ENCODE data around the gene GAS1. TPM values are rescaled to one million over a fixed set of nuclear protein-coding genes. Genes with fewer than 3 reads are reported as not detected.

The GAS1 gene
- total and polyA plus RNA-seq, 4 donors, result 0.46 to 7.4 (median 1.1) TPM

DNA sequence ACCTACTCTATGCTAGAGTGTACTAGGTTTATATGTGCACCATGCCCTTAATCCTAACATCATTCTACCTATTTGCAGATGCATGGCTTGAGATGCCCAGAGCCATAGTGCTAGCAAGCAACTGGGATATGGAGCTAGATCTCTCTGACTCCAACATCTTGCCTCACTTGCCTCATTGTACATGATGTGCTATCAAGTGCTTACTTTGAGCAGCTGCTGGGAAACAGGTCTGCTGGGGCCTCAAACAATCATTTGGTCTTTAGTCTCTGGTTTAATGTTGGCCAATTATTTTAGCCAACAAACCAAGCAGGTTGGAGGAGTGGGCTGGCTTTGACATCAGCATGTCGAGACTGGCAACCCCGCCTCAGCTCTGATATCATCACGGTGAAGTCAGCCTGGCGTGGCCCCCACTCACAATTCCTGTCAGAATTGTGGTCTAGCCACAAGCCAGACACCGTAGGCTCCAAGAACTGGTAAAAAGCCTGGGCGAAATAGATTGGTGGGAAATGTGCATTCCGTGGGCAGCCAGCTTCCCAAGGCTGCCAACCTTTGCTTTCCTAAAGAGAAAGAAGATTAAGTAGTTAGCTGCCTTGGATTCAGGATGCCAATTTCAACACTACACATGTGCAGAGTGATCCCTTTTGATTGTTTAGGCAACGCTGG, 21.1 kb upstream of the GAS1 start:
- Histone ChIP-seq H3K4me1 (ENCODE audit: control insufficient read depth in 4 of 4, insufficient read depth in 4 of 4, low read length in 3 of 4) (no peaks in the 10 kb centered on the region), H3K27me3 (ENCODE audit: control insufficient read depth in 4 of 4, insufficient read depth in 4 of 4, low read length in 3 of 4) (peaks cover 0 to 5% (median 0%) of the 10 kb centered on the region in 4 donors), H3K9ac (ENCODE audit: low read depth in 1 of 2, low read length in 2 of 2) (no peak overlapping the region), H3K27ac (ENCODE audit: low read depth in 1 of 2, low read length in 2 of 2) (no peak overlapping the region), H3K36me3 (ENCODE audit: control insufficient read depth in 4 of 4, insufficient read depth in 3 of 4, low read depth in 1 of 4, low read length in 3 of 4) (no peaks in the 10 kb centered on the region), H3K4me3 (ENCODE audit: low read depth in 1 of 3, low read length in 3 of 3) (no peak overlapping the region), H3K9me3 (ENCODE audit: control insufficient read depth in 4 of 4, low read length in 3 of 4) (no peaks in the 10 kb centered on the region)
- WGBS, result 75% methylated on average over 8 of the region's 8 CpGs
- DNase-seq (ENCODE audit: low spot score), result no peak
- TF ChIP-seq RAD21 (IDR thresholded peaks at IDR 0.05) (no peak), FOXA2 (IDR thresholded peaks at IDR 0.05) (no peak), HNF4G (IDR thresholded peaks at IDR 0.05) (no peak), EGR1 (IDR thresholded peaks at IDR 0.05; ENCODE audit: low read depth in 2 of 2) (no peak), FOXA1 (IDR thresholded peaks at IDR 0.05) (no peak), YY1 (IDR thresholded peaks at IDR 0.05) (no peak), RXRA (IDR thresholded peaks at IDR 0.05) (no peak), GABPA (IDR thresholded peaks at IDR 0.05 in 1 of 2, conservative IDR thresholded peaks at IDR 0.05 in 1 of 2) (no peak), HNF4A (conservative IDR thresholded peaks at IDR 0.05) (no peak), NR2F2 (IDR thresholded peaks at IDR 0.05) (no peak), JUND (IDR thresholded peaks at IDR 0.05) (no peak), TAF1 (conservative IDR thresholded peaks at IDR 0.05) (no peak)
- TF ChIP-seq, protein P1, sequence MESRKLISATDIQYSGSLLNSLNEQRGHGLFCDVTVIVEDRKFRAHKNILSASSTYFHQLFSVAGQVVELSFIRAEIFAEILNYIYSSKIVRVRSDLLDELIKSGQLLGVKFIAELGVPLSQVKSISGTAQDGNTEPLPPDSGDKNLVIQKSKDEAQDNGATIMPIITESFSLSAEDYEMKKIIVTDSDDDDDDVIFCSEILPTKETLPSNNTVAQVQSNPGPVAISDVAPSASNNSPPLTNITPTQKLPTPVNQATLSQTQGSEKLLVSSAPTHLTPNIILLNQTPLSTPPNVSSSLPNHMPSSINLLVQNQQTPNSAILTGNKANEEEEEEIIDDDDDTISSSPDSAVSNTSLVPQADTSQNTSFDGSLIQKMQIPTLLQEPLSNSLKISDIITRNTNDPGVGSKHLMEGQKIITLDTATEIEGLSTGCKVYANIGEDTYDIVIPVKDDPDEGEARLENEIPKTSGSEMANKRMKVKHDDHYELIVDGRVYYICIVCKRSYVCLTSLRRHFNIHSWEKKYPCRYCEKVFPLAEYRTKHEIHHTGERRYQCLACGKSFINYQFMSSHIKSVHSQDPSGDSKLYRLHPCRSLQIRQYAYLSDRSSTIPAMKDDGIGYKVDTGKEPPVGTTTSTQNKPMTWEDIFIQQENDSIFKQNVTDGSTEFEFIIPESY (IDR thresholded peaks at IDR 0.05), result no peak
- TF ChIP-seq, protein P2, sequence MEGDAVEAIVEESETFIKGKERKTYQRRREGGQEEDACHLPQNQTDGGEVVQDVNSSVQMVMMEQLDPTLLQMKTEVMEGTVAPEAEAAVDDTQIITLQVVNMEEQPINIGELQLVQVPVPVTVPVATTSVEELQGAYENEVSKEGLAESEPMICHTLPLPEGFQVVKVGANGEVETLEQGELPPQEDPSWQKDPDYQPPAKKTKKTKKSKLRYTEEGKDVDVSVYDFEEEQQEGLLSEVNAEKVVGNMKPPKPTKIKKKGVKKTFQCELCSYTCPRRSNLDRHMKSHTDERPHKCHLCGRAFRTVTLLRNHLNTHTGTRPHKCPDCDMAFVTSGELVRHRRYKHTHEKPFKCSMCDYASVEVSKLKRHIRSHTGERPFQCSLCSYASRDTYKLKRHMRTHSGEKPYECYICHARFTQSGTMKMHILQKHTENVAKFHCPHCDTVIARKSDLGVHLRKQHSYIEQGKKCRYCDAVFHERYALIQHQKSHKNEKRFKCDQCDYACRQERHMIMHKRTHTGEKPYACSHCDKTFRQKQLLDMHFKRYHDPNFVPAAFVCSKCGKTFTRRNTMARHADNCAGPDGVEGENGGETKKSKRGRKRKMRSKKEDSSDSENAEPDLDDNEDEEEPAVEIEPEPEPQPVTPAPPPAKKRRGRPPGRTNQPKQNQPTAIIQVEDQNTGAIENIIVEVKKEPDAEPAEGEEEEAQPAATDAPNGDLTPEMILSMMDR (IDR thresholded peaks at IDR 0.05; ENCODE audit: low read depth, low read length, missing input control), result no peak
- TF ChIP-seq, protein P3, sequence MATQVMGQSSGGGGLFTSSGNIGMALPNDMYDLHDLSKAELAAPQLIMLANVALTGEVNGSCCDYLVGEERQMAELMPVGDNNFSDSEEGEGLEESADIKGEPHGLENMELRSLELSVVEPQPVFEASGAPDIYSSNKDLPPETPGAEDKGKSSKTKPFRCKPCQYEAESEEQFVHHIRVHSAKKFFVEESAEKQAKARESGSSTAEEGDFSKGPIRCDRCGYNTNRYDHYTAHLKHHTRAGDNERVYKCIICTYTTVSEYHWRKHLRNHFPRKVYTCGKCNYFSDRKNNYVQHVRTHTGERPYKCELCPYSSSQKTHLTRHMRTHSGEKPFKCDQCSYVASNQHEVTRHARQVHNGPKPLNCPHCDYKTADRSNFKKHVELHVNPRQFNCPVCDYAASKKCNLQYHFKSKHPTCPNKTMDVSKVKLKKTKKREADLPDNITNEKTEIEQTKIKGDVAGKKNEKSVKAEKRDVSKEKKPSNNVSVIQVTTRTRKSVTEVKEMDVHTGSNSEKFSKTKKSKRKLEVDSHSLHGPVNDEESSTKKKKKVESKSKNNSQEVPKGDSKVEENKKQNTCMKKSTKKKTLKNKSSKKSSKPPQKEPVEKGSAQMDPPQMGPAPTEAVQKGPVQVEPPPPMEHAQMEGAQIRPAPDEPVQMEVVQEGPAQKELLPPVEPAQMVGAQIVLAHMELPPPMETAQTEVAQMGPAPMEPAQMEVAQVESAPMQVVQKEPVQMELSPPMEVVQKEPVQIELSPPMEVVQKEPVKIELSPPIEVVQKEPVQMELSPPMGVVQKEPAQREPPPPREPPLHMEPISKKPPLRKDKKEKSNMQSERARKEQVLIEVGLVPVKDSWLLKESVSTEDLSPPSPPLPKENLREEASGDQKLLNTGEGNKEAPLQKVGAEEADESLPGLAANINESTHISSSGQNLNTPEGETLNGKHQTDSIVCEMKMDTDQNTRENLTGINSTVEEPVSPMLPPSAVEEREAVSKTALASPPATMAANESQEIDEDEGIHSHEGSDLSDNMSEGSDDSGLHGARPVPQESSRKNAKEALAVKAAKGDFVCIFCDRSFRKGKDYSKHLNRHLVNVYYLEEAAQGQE (IDR thresholded peaks at IDR 0.05), result no peak

DNA sequence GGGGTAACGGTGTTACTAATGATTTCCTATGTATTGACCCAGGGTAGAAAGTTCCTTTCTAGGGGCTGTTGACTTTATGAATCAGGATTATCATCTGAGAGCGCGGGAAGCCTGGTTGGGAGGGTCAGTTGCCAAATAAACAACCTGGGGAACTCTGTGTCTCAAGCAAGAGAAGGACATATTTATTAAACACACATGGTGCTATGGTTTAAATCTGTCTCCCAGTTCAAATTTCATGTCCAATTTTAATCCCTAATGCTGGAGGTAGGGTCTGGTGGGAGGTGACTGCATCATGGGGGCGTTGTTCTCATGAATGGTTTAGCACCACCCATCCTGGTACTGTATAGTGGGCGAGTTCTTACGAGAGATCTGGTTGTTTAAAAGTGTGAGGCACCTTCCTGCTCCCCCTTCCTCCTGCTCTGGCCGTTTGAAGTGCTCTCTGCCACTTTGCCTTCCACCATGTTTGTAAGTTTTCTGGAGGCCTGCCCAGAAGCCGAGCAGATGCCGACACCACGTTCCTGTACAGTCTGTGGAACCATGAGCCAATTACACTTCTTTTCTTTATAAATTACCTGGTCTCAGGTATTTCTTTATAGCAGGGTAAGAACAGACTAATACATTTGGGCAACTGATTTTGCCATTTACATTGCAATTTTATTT, 19.7 kb upstream of the GAS1 start:
- no peaks in the 10 kb centered on the region for H3K27me3 ChIP-seq (ENCODE audit: control insufficient read depth in 4 of 4, insufficient read depth in 4 of 4, low read length in 3 of 4)
- no peaks in the 10 kb centered on the region for H3K9me3 ChIP-seq (ENCODE audit: control insufficient read depth in 4 of 4, low read length in 3 of 4)
- no peak overlapping the region for H3K9ac ChIP-seq (ENCODE audit: low read depth in 1 of 2, low read length in 2 of 2)
- no peak for DNase-seq (ENCODE audit: low spot score)
- H3K4me1 ChIP-seq (ENCODE audit: control insufficient read depth in 4 of 4, insufficient read depth in 4 of 4, low read length in 3 of 4), result no peaks in the 10 kb centered on the region
- H3K4me3 ChIP-seq (ENCODE audit: low read depth in 1 of 3, low read length in 3 of 3), result no peak overlapping the region
- no peak overlapping the region for H3K27ac ChIP-seq (ENCODE audit: low read depth in 1 of 2, low read length in 2 of 2)
- H3K36me3 ChIP-seq (ENCODE audit: control insufficient read depth in 4 of 4, insufficient read depth in 3 of 4, low read depth in 1 of 4, low read length in 3 of 4), result no peaks in the 10 kb centered on the region
- 74% methylated on average over 10 of the region's 10 CpGs for WGBS
- TF ChIP-seq, protein P4, sequence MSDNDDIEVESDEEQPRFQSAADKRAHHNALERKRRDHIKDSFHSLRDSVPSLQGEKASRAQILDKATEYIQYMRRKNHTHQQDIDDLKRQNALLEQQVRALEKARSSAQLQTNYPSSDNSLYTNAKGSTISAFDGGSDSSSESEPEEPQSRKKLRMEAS (IDR thresholded peaks at IDR 0.05), result no peak
- TF ChIP-seq HNF4A (conservative IDR thresholded peaks at IDR 0.05), result no peak
- TF ChIP-seq, protein P1 (IDR thresholded peaks at IDR 0.05), result no peak
- TF ChIP-seq EGR1 (IDR thresholded peaks at IDR 0.05; ENCODE audit: low read depth in 2 of 2), result no peak
- no peak for TF ChIP-seq RAD21 (IDR thresholded peaks at IDR 0.05)
- no peak for TF ChIP-seq JUND (IDR thresholded peaks at IDR 0.05)
- TF ChIP-seq, protein P5, sequence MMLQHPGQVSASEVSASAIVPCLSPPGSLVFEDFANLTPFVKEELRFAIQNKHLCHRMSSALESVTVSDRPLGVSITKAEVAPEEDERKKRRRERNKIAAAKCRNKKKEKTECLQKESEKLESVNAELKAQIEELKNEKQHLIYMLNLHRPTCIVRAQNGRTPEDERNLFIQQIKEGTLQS (IDR thresholded peaks at IDR 0.05), result no peak
- no peak for TF ChIP-seq GABPA (IDR thresholded peaks at IDR 0.05 in 1 of 2, conservative IDR thresholded peaks at IDR 0.05 in 1 of 2)
- TF ChIP-seq FOXA2 (IDR thresholded peaks at IDR 0.05), result no peak
- no peak for TF ChIP-seq NR2F2 (IDR thresholded peaks at IDR 0.05)

Data from liver (tissue), 9 donors.